ENCODE measurements around the gene SUGCT. TPM values are rescaled to one million over a fixed set of nuclear protein-coding genes. Genes with fewer than 3 reads are reported as not detected.

SUGCT gene
- total and polyA plus RNA-seq, 2 of the 13 experiments (the other 11 are each of a cell fraction or from before 2014, with no cell fraction given): 10.1 to 22.2 TPM

DNA sequence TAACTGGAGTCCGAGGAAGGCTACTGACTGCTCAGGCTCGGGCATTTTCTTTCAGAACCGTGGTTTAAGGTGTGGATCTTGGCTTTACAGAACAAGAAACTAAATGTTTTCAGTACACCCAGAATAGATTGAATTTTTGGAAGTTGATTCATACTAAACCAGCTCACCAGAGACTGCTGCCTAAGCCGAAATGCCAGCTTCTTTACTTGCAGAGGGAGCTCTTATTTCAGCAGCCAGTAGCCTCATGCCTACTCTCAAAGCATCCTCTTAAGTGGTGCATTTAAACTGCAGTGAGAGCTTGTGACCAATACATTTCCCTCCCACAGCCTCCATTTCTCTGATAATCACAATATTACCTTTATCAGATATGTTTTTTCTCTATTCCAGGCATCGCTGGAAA is 615.1 kb downstream of the SUGCT start:
- no TSS peak for BruUV-seq (replicated peaks)
- Histone ChIP-seq H4K20me1 (ENCODE audit: insufficient read depth, low read length) (no peaks in the 10 kb centered on the region), H3K79me2 (ENCODE audit: insufficient read depth, low read length) (no peaks in the 10 kb centered on the region), H3K36me3 (replicated peaks in 1 of 2; ENCODE audit: control insufficient read depth in 1 of 2, insufficient read depth in 2 of 2, low read length in 2 of 2) (no peaks in the 10 kb centered on the region), H3K4me2 (ENCODE audit: low read depth, low read length) (no peak overlapping the region), H3K4me1 (ENCODE audit: insufficient read depth, low read length) (peaks cover 6% of the 10 kb centered on the region), H3K9ac (ENCODE audit: insufficient read depth, low read depth, low read length) (no peak overlapping the region), H3K4me3 (replicated peaks in 1 of 3; ENCODE audit: insufficient read depth in 1 of 3, low read depth in 2 of 3, low read length in 3 of 3) (no peak overlapping the region), H3K27ac (ENCODE audit: extremely low read length, insufficient read depth, low read length) (no peak overlapping the region), H2AFZ (ENCODE audit: low read length) (no peak overlapping the region), H3K27me3 (ENCODE audit: control insufficient read depth in 1 of 2, insufficient read depth in 2 of 2, low read length in 2 of 2) (no peaks in the 10 kb centered on the region), H3K9me3 (ENCODE audit: low read length) (no peaks in the 10 kb centered on the region)
- in situ Hi-C loops (cut with HindIII; ENCODE audit: extremely low pct_ligation_motif_present, low pct_unique_long_range_greater_than_20kb) (no loop called here), intact Hi-C loops (cut with micrococcal nuclease; ENCODE audit: unreplicated experiment) (no loop called here)
- CTCF ChIA-PET (ENCODE audit: low intra/inter-chr PET ratio, low total read pairs): no interaction called here
- no peak for ATAC-seq
- DNase-seq (ENCODE audit: low spot score): no peak
- 91% methylated on average over 4 of the region's 5 CpGs for WGBS (ENCODE audit: low lambda C conversion rate)
- FAIRE-seq: no peak
- POLR2A ChIA-PET: no interaction called here
- TF ChIP-seq, protein P1, sequence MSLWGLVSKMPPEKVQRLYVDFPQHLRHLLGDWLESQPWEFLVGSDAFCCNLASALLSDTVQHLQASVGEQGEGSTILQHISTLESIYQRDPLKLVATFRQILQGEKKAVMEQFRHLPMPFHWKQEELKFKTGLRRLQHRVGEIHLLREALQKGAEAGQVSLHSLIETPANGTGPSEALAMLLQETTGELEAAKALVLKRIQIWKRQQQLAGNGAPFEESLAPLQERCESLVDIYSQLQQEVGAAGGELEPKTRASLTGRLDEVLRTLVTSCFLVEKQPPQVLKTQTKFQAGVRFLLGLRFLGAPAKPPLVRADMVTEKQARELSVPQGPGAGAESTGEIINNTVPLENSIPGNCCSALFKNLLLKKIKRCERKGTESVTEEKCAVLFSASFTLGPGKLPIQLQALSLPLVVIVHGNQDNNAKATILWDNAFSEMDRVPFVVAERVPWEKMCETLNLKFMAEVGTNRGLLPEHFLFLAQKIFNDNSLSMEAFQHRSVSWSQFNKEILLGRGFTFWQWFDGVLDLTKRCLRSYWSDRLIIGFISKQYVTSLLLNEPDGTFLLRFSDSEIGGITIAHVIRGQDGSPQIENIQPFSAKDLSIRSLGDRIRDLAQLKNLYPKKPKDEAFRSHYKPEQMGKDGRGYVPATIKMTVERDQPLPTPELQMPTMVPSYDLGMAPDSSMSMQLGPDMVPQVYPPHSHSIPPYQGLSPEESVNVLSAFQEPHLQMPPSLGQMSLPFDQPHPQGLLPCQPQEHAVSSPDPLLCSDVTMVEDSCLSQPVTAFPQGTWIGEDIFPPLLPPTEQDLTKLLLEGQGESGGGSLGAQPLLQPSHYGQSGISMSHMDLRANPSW (CRISPR knock-in tag; IDR thresholded peaks at IDR 0.05; ENCODE audit: borderline replicate concordance): no peak
- TF ChIP-seq HMG20A (CRISPR knock-in tag; IDR thresholded peaks at IDR 0.05; ENCODE audit: borderline replicate concordance) (no peak), RCOR2 (CRISPR knock-in tag; IDR thresholded peaks at IDR 0.05) (no peak), ZNF331 (CRISPR knock-in tag; IDR thresholded peaks at IDR 0.05) (no peak), ZFAT (CRISPR knock-in tag; conservative IDR thresholded peaks at IDR 0.05) (no peak), CC2D1A (CRISPR knock-in tag; IDR thresholded peaks at IDR 0.05) (no peak), ELF1 (CRISPR knock-in tag; IDR thresholded peaks at IDR 0.05) (no peak), ZNF672 (CRISPR knock-in tag; IDR thresholded peaks at IDR 0.05) (no peak), SMAD1 (CRISPR knock-in tag; IDR thresholded peaks at IDR 0.05; ENCODE audit: borderline replicate concordance, low read depth) (no peak)
- TF ChIP-seq, protein P2, sequence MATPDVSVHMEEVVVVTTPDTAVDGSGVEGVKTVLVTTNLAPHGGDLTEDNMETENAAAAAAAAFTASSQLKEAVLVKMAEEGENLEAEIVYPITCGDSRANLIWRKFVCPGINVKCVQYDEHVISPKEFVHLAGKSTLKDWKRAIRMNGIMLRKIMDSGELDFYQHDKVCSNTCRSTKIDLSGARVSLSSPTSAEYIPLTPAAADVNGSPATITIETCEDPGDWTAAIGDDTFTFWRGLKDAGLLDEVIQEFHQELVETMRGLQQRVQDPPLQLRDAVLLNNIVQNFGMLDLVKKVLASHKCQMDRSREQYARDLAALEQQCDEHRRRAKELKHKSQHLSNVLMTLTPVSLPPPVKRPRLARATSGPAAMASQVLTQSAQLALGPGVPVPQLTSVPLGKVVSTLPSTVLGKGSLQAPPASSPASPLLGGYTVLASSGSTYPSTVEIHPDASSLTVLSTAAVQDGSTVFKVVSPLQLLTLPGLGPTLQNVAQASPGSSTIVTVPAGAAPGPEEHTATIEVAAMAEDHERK (CRISPR knock-in tag; IDR thresholded peaks at IDR 0.05; ENCODE audit: low read depth): no peak
- TF ChIP-seq, protein P3, sequence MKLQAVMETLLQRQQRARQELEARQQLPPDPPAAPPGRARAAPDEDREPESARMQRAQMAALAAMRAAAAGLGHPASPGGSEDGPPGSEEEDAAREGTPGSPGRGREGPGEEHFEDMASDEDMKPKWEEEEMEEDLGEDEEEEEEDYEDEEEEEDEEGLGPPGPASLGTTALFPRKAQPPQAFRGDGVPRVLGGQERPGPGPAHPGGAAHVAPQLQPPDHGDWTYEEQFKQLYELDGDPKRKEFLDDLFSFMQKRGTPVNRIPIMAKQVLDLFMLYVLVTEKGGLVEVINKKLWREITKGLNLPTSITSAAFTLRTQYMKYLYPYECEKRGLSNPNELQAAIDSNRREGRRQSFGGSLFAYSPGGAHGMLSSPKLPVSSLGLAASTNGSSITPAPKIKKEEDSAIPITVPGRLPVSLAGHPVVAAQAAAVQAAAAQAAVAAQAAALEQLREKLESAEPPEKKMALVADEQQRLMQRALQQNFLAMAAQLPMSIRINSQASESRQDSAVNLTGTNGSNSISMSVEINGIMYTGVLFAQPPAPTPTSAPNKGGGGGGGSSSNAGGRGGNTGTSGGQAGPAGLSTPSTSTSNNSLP (IDR thresholded peaks at IDR 0.05; ENCODE audit: low read depth, low read length): no peak
- TF ChIP-seq, protein P4, sequence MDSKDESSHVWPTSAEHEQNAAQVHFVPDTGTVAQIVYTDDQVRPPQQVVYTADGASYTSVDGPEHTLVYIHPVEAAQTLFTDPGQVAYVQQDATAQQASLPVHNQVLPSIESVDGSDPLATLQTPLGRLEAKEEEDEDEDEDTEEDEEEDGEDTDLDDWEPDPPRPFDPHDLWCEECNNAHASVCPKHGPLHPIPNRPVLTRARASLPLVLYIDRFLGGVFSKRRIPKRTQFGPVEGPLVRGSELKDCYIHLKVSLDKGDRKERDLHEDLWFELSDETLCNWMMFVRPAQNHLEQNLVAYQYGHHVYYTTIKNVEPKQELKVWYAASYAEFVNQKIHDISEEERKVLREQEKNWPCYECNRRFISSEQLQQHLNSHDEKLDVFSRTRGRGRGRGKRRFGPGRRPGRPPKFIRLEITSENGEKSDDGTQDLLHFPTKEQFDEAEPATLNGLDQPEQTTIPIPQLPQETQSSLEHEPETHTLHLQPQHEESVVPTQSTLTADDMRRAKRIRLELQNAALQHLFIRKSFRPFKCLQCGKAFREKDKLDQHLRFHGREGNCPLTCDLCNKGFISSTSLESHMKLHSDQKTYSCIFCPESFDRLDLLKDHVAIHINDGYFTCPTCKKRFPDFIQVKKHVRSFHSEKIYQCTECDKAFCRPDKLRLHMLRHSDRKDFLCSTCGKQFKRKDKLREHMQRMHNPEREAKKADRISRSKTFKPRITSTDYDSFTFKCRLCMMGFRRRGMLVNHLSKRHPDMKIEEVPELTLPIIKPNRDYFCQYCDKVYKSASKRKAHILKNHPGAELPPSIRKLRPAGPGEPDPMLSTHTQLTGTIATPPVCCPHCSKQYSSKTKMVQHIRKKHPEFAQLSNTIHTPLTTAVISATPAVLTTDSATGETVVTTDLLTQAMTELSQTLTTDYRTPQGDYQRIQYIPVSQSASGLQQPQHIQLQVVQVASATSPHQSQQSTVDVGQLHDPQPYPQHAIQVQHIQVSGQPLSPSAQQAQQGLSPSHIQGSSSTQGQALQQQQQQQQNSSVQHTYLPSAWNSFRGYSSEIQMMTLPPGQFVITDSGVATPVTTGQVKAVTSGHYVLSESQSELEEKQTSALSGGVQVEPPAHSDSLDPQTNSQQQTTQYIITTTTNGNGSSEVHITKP (CRISPR knock-in tag; IDR thresholded peaks at IDR 0.05; ENCODE audit: low read depth): no peak
- TF ChIP-seq, protein P5, sequence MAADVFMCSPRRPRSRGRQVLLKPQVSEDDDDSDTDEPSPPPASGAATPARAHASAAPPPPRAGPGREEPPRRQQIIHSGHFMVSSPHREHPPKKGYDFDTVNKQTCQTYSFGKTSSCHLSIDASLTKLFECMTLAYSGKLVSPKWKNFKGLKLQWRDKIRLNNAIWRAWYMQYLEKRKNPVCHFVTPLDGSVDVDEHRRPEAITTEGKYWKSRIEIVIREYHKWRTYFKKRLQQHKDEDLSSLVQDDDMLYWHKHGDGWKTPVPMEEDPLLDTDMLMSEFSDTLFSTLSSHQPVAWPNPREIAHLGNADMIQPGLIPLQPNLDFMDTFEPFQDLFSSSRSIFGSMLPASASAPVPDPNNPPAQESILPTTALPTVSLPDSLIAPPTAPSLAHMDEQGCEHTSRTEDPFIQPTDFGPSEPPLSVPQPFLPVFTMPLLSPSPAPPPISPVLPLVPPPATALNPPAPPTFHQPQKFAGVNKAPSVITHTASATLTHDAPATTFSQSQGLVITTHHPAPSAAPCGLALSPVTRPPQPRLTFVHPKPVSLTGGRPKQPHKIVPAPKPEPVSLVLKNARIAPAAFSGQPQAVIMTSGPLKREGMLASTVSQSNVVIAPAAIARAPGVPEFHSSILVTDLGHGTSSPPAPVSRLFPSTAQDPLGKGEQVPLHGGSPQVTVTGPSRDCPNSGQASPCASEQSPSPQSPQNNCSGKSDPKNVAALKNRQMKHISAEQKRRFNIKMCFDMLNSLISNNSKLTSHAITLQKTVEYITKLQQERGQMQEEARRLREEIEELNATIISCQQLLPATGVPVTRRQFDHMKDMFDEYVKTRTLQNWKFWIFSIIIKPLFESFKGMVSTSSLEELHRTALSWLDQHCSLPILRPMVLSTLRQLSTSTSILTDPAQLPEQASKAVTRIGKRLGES (CRISPR knock-in tag; IDR thresholded peaks at IDR 0.05; ENCODE audit: borderline replicate concordance): no peak
